GM12872 (cell line): ENCODE data around the gene NXT1.

Experiments
- TF ChIP-seq, protein P1 (sequence below): IDR thresholded peaks from 3 replicates; pipeline ENCODE4 v1.5.1; 2011; ENCODE audit warnings: low read depth, mild to moderate bottlenecking, low read length, moderate library complexity; ENCODE audit not compliant: insufficient read depth

The NXT1 gene

DNA sequence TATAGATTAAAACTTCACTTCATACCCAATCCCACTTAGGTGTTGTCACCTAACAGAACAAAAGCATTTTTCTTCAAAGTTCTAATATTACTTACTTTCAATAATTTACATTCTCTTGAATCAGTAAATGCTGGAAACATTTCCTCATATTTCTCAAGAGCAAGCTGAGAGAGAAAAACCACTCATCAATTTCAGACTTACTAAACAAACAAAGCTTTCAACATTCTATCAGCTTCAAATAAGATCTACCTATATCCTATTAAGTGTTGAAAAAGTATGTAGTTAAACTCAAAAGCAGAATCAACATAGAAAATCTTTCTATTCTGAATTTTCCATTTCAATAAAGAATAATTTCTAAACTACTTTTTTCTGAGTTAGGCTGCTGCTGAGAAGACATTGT is 29.2 kb downstream of the NXT1 start:
- TF ChIP-seq, protein P1, sequence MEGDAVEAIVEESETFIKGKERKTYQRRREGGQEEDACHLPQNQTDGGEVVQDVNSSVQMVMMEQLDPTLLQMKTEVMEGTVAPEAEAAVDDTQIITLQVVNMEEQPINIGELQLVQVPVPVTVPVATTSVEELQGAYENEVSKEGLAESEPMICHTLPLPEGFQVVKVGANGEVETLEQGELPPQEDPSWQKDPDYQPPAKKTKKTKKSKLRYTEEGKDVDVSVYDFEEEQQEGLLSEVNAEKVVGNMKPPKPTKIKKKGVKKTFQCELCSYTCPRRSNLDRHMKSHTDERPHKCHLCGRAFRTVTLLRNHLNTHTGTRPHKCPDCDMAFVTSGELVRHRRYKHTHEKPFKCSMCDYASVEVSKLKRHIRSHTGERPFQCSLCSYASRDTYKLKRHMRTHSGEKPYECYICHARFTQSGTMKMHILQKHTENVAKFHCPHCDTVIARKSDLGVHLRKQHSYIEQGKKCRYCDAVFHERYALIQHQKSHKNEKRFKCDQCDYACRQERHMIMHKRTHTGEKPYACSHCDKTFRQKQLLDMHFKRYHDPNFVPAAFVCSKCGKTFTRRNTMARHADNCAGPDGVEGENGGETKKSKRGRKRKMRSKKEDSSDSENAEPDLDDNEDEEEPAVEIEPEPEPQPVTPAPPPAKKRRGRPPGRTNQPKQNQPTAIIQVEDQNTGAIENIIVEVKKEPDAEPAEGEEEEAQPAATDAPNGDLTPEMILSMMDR, result no peak

DNA sequence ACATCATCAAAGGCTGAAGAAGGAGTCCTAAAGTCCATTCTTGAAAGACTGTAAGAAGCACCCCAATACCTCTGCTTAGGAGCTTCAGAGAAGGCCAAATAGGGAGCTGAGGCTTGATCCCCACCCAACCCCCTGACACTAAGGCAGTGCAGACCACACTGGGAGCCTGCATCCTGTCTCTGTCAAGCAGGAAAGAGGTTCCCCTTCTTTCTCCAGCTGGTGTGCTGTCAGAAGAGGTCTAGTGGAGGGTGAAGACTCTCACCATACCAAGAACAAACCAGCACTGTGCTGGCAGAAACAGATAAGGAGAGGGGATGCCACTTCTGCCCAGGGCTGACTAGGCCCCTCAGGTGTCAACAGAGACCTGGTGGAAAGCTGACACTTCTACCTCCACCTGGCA is 31.3 kb downstream of the NXT1 start:
- TF ChIP-seq, protein P1, result no peak

DNA sequence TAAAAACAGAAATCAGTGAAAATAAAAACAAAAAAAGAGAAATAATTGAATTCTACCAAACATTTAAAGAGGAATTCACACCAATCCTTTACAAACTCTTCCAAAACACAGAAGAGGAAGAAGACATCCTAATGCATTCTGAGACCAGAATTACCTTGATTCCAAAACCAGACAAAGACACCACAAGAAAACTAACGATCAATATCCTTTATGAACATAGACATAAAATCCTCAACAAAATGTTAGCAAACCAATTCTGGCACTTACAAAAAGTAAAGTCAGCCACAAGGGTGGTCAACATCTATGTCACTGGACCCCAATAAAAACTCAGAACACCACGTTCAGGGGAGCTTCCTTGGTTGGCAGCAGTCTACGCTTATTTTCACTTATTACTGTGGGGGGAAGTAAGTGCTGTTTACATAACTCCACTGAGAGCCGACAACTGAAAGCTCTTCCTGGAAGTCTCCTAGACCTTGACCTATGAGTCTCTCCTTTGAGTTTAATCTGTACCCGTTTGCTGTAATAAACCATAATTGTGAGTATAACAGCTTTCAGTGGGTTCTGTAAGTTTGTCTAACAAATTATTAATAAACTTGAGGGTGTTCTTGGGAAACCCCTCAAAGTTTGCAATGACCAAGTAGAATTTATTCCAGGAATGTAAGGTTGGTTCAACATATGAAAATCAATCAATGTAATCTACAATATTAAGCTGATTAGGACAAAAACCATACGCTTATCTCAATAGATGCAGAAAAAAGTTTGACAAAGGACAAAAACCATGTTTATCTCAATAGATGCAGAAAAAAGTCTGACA is 35.9 kb downstream of the NXT1 start:
- TF ChIP-seq, protein P1, result no peak

DNA sequence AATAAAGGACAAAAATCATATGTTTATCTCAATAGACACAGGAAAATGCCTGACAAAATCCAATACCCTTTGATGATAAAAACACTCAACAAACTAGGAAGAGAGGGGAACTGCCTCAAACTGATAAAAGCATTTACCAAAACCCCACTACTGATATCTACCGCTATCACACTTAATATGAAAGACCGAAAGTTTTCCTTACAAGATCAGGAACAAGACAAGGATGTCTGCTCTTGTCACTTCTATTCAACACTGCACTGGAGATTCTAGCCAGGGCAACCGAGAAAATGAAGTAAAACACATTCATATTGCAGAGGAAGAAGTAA is 36.5 kb downstream of the NXT1 start:
- TF ChIP-seq, protein P1, result no peak

DNA sequence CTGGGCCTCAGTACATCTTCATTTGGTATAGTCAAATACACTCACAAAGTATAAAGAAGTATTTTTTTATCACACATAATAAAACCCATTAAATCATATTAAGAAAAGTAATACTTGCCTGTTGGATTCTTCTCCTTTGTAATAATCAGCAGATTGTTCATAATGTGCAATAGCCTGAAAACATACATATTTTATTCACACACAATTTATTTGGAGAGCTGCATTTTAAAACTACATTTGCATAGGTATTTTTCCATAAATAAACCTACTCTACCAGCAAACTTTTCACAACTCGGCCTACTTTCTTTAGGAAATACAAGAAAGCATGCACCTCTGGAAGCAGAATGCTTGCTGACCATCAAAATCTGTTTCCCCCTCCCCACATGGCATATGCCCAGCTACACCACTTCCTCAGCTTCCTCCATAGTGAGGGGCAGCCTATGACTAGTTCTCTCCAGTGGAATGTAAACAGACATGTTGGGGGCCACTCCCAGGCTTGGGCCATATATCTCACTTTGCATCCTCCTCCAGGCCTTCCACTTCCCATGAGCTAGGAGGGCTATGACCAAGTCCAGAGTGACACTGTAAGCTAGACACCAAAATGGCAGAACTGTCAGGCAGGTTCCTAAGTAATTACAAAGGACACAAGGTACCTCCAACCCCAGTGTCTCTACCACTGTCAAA is 39.6 kb downstream of the NXT1 start:
- TF ChIP-seq, protein P1, result no peak

DNA sequence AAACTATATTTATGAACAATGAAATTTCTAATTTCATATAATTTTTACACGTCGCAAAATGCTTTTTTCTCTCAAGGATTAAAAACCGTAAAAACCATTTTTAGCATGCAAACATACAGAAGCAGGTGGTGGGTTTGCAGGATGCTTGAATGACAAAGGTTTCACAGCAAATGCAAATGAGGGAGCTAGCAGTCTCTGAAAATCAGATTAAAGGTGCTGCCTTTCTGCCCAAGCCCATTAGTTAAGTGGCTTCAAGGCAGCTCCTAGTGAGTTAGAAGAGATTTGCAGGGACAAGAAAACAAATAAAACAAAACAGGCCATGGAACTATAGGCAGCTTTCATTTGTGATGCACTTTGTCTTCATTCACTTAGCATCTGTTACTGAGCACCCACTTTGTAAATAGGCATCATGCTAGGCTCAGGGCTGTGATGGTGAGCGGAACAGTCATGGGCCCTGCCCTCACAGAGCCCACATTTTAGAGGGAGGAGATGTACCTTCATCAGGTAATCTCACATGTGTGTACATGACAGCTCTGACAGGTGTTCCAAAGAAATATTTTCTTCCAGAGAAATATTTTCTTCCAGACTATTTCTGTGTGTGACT is 41.2 kb downstream of the NXT1 start:
- TF ChIP-seq, protein P1, result no peak

DNA sequence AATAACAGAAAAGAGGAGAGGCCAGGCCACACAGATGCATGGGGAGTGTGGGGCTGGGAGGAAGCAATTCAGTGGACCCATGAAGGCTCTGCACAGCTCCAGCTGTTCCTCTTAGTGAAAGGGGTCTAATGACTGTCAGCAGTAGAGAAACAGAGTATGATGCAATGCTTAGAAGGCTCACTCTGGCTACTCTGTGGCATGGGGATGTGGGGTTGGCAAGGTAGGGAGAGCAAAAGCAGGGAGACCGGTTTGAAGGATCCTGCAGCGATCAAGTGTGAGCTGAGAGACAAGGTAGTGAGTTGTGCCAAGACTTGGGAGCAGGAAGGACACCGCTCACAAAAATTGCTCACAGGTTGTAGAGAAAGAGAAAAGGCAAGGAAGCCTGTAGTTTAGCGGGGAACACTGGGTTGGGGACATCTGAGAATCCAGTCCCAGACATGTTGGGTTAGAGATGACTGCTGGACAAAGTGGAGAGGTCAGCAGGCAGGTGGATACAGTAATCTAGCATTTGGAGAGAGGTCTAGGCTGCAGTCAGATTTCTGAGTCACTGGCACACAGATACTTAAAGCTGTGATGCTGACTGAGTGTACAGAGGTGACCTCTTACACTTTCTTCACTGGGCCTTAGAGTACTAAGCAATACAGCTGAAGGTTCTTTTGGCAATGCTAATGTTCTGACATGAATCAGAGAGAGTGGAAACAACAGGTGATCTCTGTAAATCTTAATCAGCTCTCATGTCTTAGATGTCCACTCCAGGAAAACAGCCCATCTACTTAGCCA is 43.6 kb downstream of the NXT1 start:
- TF ChIP-seq, protein P1, result no peak
